H1 (cell line): ENCODE results near the gene DAZL. TPM values are rescaled to one million over a fixed set of nuclear protein-coding genes. Genes with fewer than 3 reads are reported as not detected.

Experiments
- CTCF ChIA-PET: fragments of 300-600 bp; sonication (Branson Sonifier 250); formaldehyde crosslinking; loops from one replicate; lab custom pipeline; 2021; ENCODE audit not compliant: partially characterized antibody; lab: Charles Lee
- POLR2A ChIA-PET: fragments of 300-600 bp; sonication (Branson Sonifier 250); formaldehyde crosslinking; loops from one replicate; lab custom pipeline; 2021; ENCODE audit warnings: inconsistent platforms; ENCODE audit not compliant: partially characterized antibody; lab: Charles Lee
- DNase-seq, 2 experiments: peaks; one replicate each; pipeline versions ENCODE4 v3.0.0 to v3.0.0-alpha.2; 2010 to 2022; ENCODE audit warnings: low spot score in 2 of 2, low read depth in 1 of 2, mixed read lengths in 1 of 2
- FAIRE-seq: peaks from 2 replicates; lab custom pipeline; 2011; peaks lifted over from hg19 to GRCh38; lab: Jason Lieb, UNC
- H2AFZ ChIP-seq: 2 replicates; pipeline ENCODE4 v1.8.1; 2012; ENCODE audit warnings: low read length, inconsistent platforms
- H2AK5ac ChIP-seq: 2 replicates; pipeline ENCODE4 v1.6.1; 2013; ENCODE audit warnings: low read depth, low read length
- H2BK120ac ChIP-seq: replicated peaks from 2 replicates; pipeline ENCODE3; 2013; ENCODE audit warnings: low read depth, low read length, inconsistent platforms
- H2BK12ac ChIP-seq: 2 replicates; pipeline ENCODE4 v1.6.1; 2013; ENCODE audit warnings: low read depth, low read length
- H2BK15ac ChIP-seq: 2 replicates; pipeline ENCODE4 v1.6.1; 2013; ENCODE audit warnings: low read length
- H2BK20ac ChIP-seq: 2 replicates; pipeline ENCODE4 v1.6.1; 2013; ENCODE audit warnings: low read length
- H2BK5ac ChIP-seq: 2 replicates; pipeline ENCODE4 v1.6.1; 2013; ENCODE audit warnings: low read depth, low read length
- H3K14ac ChIP-seq: 2 replicates; pipeline ENCODE4 v1.6.1; 2013; ENCODE audit warnings: inconsistent platforms; ENCODE audit not compliant: insufficient read length
- H3K18ac ChIP-seq: 2 replicates; pipeline ENCODE4 v1.6.1; 2013; ENCODE audit warnings: low read length; ENCODE audit errors: extremely low read depth
- H3K23ac ChIP-seq: 2 replicates; pipeline ENCODE4 v1.6.1; 2013; ENCODE audit warnings: inconsistent platforms; ENCODE audit not compliant: insufficient read length
- H3K23me2 ChIP-seq: 2 replicates; pipeline ENCODE4 v1.6.1; 2013; ENCODE audit warnings: low read depth, low read length
- H3K27ac ChIP-seq: 2 replicates; pipeline ENCODE4 v1.6.1; 2011; ENCODE audit warnings: low read depth, low read length, inconsistent platforms
- H3K27me3 ChIP-seq, 4 experiments: replicated peaks in 1 of 4; 1 replicate in 1 of 4; 2 replicates in 3 of 4; pipeline versions ENCODE4 v1.6.1 to v1.8.1; 2011 to 2013; ENCODE audit warnings: low read length in 3 of 4, mild to moderate bottlenecking in 3 of 4, inconsistent platforms in 2 of 4, mixed read lengths in 2 of 4, moderate library complexity in 1 of 4; ENCODE audit not compliant: control insufficient read depth in 3 of 4, insufficient read depth in 3 of 4; ENCODE audit errors: extremely low read depth in 1 of 4
- H3K36me3 ChIP-seq, 4 experiments: 2 replicates each; pipeline versions ENCODE4 v1.6.1 to v1.8.1; 2011 to 2013; ENCODE audit warnings: mild to moderate bottlenecking in 4 of 4, low read length in 3 of 4, moderate library complexity in 2 of 4, control low read depth in 1 of 4, inconsistent platforms in 1 of 4; ENCODE audit not compliant: insufficient read depth in 4 of 4, control insufficient read depth in 2 of 4
- H3K4ac ChIP-seq: replicated peaks from 2 replicates; pipeline ENCODE3; 2013; ENCODE audit warnings: low read length, low read depth, mixed read lengths, inconsistent platforms; ENCODE audit not compliant: insufficient read length
- H3K4me1 ChIP-seq, 4 experiments: replicated peaks in 1 of 4; 1 replicate in 1 of 4; 2 replicates in 3 of 4; pipeline versions ENCODE4 v1.6.1 to v1.8.1; 2011 to 2013; ENCODE audit warnings: low read length in 3 of 4, inconsistent platforms in 2 of 4, mixed read lengths in 1 of 4; ENCODE audit not compliant: insufficient read depth in 4 of 4, control insufficient read depth in 3 of 4
- H3K4me2 ChIP-seq, 2 experiments: 2 replicates each; pipeline versions ENCODE4 v1.6.1 to v1.8.1; 2011 to 2013; ENCODE audit warnings: low read depth in 2 of 2, low read length in 2 of 2, control low read depth in 1 of 2, inconsistent platforms in 1 of 2, mild to moderate bottlenecking in 1 of 2; ENCODE audit not compliant: insufficient read depth in 1 of 2
- H3K4me3 ChIP-seq, 4 experiments: fragments of 200-600, 300-600 bp in 1 of 4; sonication (generic), shearing (Covaris generic), sonication (Bioruptor Twin) in 1 of 4; 2 replicates each; pipeline versions ENCODE4 v1.5.1 to v1.8.1; 2011 to 2016; ENCODE audit warnings: low read length in 4 of 4, low read depth in 3 of 4, control low read depth in 2 of 4, inconsistent platforms in 2 of 4, mild to moderate bottlenecking in 2 of 4, mixed read lengths in 1 of 4, moderate library complexity in 1 of 4; ENCODE audit not compliant: insufficient read depth in 2 of 4; ENCODE audit errors: extremely low read depth in 1 of 4
- H3K56ac ChIP-seq: replicated peaks from 2 replicates; pipeline ENCODE3; 2013; ENCODE audit warnings: low read depth, mild to moderate bottlenecking, mixed read lengths, low read length, inconsistent platforms; ENCODE audit not compliant: insufficient read length
- H3K79me1 ChIP-seq: 2 replicates; pipeline ENCODE4 v1.6.1; 2013; ENCODE audit warnings: low read depth, low read length, control low read depth
- H3K79me2 ChIP-seq, 2 experiments: 2 replicates each; pipeline versions ENCODE4 v1.6.1 to v1.8.1; 2012 to 2013; ENCODE audit warnings: low read length in 2 of 2, mild to moderate bottlenecking in 2 of 2, inconsistent platforms in 1 of 2; ENCODE audit not compliant: insufficient read depth in 2 of 2, control insufficient read depth in 1 of 2
- H3K9ac ChIP-seq, 4 experiments: replicated peaks in 1 of 4; 1 replicate in 1 of 4; 2 replicates in 3 of 4; pipeline versions ENCODE4 v1.6.1 to v1.8.1; 2011 to 2013; ENCODE audit warnings: low read depth in 3 of 4, low read length in 3 of 4, control low read depth in 2 of 4, mild to moderate bottlenecking in 2 of 4, moderate library complexity in 2 of 4, inconsistent platforms in 1 of 4; ENCODE audit errors: extremely low read depth in 1 of 4
- H3K9me3 ChIP-seq, 2 experiments: 2 replicates each; pipeline versions ENCODE4 v1.6.1 to v1.8.1; 2012 to 2013; ENCODE audit warnings: mild to moderate bottlenecking in 2 of 2, moderate library complexity in 2 of 2, control low read depth in 1 of 2, inconsistent platforms in 1 of 2, low read depth in 1 of 2, low read length in 1 of 2, mixed read lengths in 1 of 2; ENCODE audit not compliant: insufficient read depth in 2 of 2
- H4K20me1 ChIP-seq, 2 experiments: replicated peaks in 1 of 2; 2 replicates each; pipeline versions ENCODE3 to v1.8.1; 2011 to 2013; ENCODE audit warnings: inconsistent platforms in 2 of 2, low read length in 2 of 2, mild to moderate bottlenecking in 1 of 2; ENCODE audit not compliant: insufficient read depth in 2 of 2, control insufficient read depth in 1 of 2
- H4K5ac ChIP-seq: 2 replicates; pipeline ENCODE4 v1.6.1; 2013; ENCODE audit warnings: low read length, low read depth, mixed read lengths, inconsistent platforms; ENCODE audit not compliant: insufficient read length
- H4K8ac ChIP-seq: 2 replicates; pipeline ENCODE4 v1.8.0; 2013; ENCODE audit warnings: mild to moderate bottlenecking, moderate library complexity, low read length, inconsistent platforms; ENCODE audit not compliant: insufficient read depth; ENCODE audit errors: extremely low read depth
- H4K91ac ChIP-seq: replicated peaks from 2 replicates; pipeline ENCODE3; 2013; ENCODE audit warnings: low read length, mixed read lengths, inconsistent platforms; ENCODE audit not compliant: insufficient read length
- BRCA1 ChIP-seq: IDR thresholded peaks from 2 replicates; pipeline ENCODE4 v1.6.1; 2012; ENCODE audit warnings: low read depth, low read length, improper control_type of control experiment
- CBX8 ChIP-seq: fragments of 300-800, 300-1000 bp; sonication (generic); IDR thresholded peaks from 2 replicates; pipeline ENCODE4 v1.7.1; 2016; ENCODE audit warnings: low read depth, low read length, borderline replicate concordance
- CHD2 ChIP-seq: IDR thresholded peaks from 2 replicates; pipeline ENCODE4 v1.6.1; 2012; ENCODE audit warnings: low read length, improper control_type of control experiment
- JUND ChIP-seq: IDR thresholded peaks from 2 replicates; pipeline ENCODE4 v1.6.1; 2011; ENCODE audit warnings: mild to moderate bottlenecking, improper control_type of control experiment, low read length
- PHF8 ChIP-seq: fragments of 200-600 bp; sonication (generic); conservative IDR thresholded peaks from 2 replicates; pipeline ENCODE4 v1.7.1; 2012; ENCODE audit warnings: low read depth, mild to moderate bottlenecking, inconsistent platforms, low read length, moderate library complexity
- POU5F1 ChIP-seq: IDR thresholded peaks from 2 replicates; pipeline ENCODE4 v1.6.1; 2011; ENCODE audit warnings: low read depth, mild to moderate bottlenecking, low read length, moderate library complexity
- RNF2 ChIP-seq: fragments of 200-900, 300-1000 bp; sonication (generic); IDR thresholded peaks from 2 replicates; pipeline ENCODE4 v1.7.1; 2016; ENCODE audit warnings: borderline replicate concordance, low read depth, mild to moderate bottlenecking, antibody characterized with exemption, low read length; ENCODE audit not compliant: poor library complexity, severe bottlenecking; ENCODE audit errors: missing control alignments
- RXRA ChIP-seq: IDR thresholded peaks from 2 replicates; pipeline ENCODE4 v1.6.1; 2011; ENCODE audit warnings: low read depth, mild to moderate bottlenecking, low read length, moderate library complexity; ENCODE audit not compliant: insufficient read depth
- SP2 ChIP-seq: IDR thresholded peaks from 2 replicates; pipeline ENCODE4 v1.6.1; 2012; ENCODE audit warnings: mild to moderate bottlenecking, low read length, inconsistent platforms
- SUZ12 ChIP-seq: fragments of 200-600 bp; sonication (generic); IDR thresholded peaks from 2 replicates; pipeline ENCODE4 v1.6.1; 2012; ENCODE audit warnings: mild to moderate bottlenecking, inconsistent platforms, low read length, moderate library complexity, mixed read lengths
- TBP ChIP-seq: IDR thresholded peaks from 2 replicates; pipeline ENCODE4 v1.6.1; 2011; ENCODE audit warnings: low read depth, low read length, improper control_type of control experiment
- TEAD4 ChIP-seq: IDR thresholded peaks from 2 replicates; pipeline ENCODE4 v1.6.1; 2012; ENCODE audit warnings: low read depth, low read length, inconsistent platforms, mixed read lengths
- USF2 ChIP-seq: IDR thresholded peaks from 2 replicates; pipeline ENCODE4 v1.6.1; 2011; ENCODE audit warnings: low read length, improper control_type of control experiment
- ZNF274 ChIP-seq: IDR thresholded peaks from 2 replicates; pipeline ENCODE4 v1.7.0; 2012; ENCODE audit warnings: low read length, borderline replicate concordance; ENCODE audit errors: extremely low read depth
- WGBS, 2 experiments: shearing (Covaris generic) in 1 of 2; methylation state at CpG; one replicate each; pipeline versions ENCODE4 v1.1.6 to v1.1.7; 2013 to 2015; ENCODE audit warnings: low lambda C conversion rate in 2 of 2, mixed read lengths in 2 of 2, inconsistent platforms in 1 of 2, low coverage in 1 of 2, missing lambda C conversion rate in 1 of 2; ENCODE audit not compliant: insufficient replicate concordance in 2 of 2, insufficient coverage in 1 of 2, insufficient read length in 1 of 2; ENCODE audit errors: extremely low coverage in 1 of 2, missing lambda C conversion rate in 1 of 2; 5-methylcytosine and 5-hydroxymethylcytosine counted together
- polyA plus RNA-seq, 7 experiments: library from polyadenylated mRNA; depleted of rRNA in 3 of 7; stranded (reverse) in 5 of 7; unstranded in 2 of 7; fragments of >200 nt in 5 of 7; fragments of 200-250 nt in 2 of 7; gene quantifications; 1 replicate in 5 of 7; 2 replicates in 1 of 7; 4 replicates in 1 of 7; pipeline versions ENCODE4 v1.2.1 to v1.2.3, GENCODE V29; 2011 to 2013; ENCODE audit warnings: missing spikeins in 2 of 7, mixed read lengths in 2 of 7
- total RNA-seq: library from RNA; stranded (reverse); fragmentation: NEBNext Ultra II Directional; extraction: Animal tissue kit (Norgen Biotek cat#: 25700); gene quantifications from 2 replicates; pipeline ENCODE4 v1.2.1, GENCODE V29; 2021

DAZL gene
- total and polyA plus RNA-seq, 2 of the 8 experiments (the other 6 are each of a cell fraction or from before 2014, with no cell fraction given): 3.4 to 5.9 TPM

DNA sequence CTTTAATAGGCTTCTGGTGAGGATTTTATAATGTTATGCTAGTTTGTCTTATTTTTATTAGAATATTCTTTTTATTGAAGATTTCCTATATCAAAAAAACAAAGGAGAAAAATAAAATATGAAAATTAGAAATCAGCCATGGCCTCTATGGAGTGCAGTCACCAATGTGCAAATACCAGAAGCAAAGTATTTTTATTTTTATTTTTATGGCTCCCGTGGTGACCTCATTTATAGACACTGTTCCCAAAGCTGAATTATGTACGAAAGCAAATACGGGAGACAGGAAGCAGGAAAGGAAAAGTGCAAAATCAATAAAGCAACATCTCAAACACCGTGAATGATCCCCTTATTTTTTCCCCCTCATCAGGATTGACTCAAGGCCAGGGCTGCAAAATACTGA, 35.1 kb downstream of the DAZL start:
- POLR2A ChIA-PET: no interaction called here

More for the DNA sequence above, 35.1 kb downstream of the DAZL start:
- H3K14ac ChIP-seq: no peak overlapping the region
- H2BK20ac ChIP-seq: no peak overlapping the region
- H3K4me3 ChIP-seq: no peak overlapping the region
- no peak for FAIRE-seq
- H3K27ac ChIP-seq: no peak overlapping the region
- H3K4me1 ChIP-seq: no peaks in the 10 kb centered on the region
- H3K23ac ChIP-seq: no peak overlapping the region
- no peak overlapping the region for H2BK5ac ChIP-seq
- TF ChIP-seq SP2 (no peak), CHD2 (no peak), USF2 (no peak), JUND (no peak), CBX8 (no peak), RXRA (no peak), TEAD4 (no peak), PHF8 (no peak), POU5F1 (no peak), SUZ12 (no peak), RNF2 (no peak), TBP (no peak), BRCA1 (no peak), ZNF274 (no peak)
- H3K9ac ChIP-seq: no peak overlapping the region
- H2BK120ac ChIP-seq: no peak overlapping the region
- no peak overlapping the region for H2AK5ac ChIP-seq
- DNase-seq: no peak
- CTCF ChIA-PET: no interaction called here
- H3K36me3 ChIP-seq: no peaks in the 10 kb centered on the region
- no peak overlapping the region for H3K56ac ChIP-seq
- H2BK15ac ChIP-seq: no peak overlapping the region
- H3K23me2 ChIP-seq: no peaks in the 10 kb centered on the region
- H3K79me2 ChIP-seq: no peaks in the 10 kb centered on the region
- H3K79me1 ChIP-seq: no peaks in the 10 kb centered on the region
- H3K18ac ChIP-seq: no peak overlapping the region
- H2AFZ ChIP-seq: no peak overlapping the region
- H4K5ac ChIP-seq: no peak overlapping the region
- H3K27me3 ChIP-seq: no peaks in the 10 kb centered on the region
- H4K91ac ChIP-seq: no peak overlapping the region
- H4K20me1 ChIP-seq: no peaks in the 10 kb centered on the region
- H2BK12ac ChIP-seq: no peak overlapping the region
- no peak overlapping the region for H4K8ac ChIP-seq
- no peak overlapping the region for H3K4ac ChIP-seq
- H3K9me3 ChIP-seq: no peaks in the 10 kb centered on the region
- no peak overlapping the region for H3K4me2 ChIP-seq
- 87% methylated on average over 4 of the region's 4 CpGs; no CpG with 5 or more reads in 1 of the 2 experiments for WGBS, 2 experiments
